Measurements from ENCODE around the gene SPEF2. TPM values are rescaled to one million over a fixed set of nuclear protein-coding genes. Genes with fewer than 3 reads are reported as not detected.

The SPEF2 gene
- total and polyA plus RNA-seq, 2 donors from 2014 or later, result 7.1 to 19.1 TPM

Other genes starting within 250 kb of the SPEF2 start
- 53.7 TPM for gene IL7R, start 239.0 kb downstream of the SPEF2 start, total RNA-seq
- gene IL7R, start 239.0 kb downstream of the SPEF2 start, polyA plus RNA-seq (ENCODE audit: insufficient read depth, low read depth, low replicate concordance), result 0.34 TPM

All from kidney (tissue), 2 donors.